ENCODE measurements around the gene DIAPH2.

DIAPH2 gene

GRCh38 chrX:96861218-96861617 is 176.6 kb downstream of the DIAPH2 start:
- no peak overlapping the region for H3K4me3 ChIP-seq (ENCODE audit: control insufficient read depth, low read depth, low read length)
- DNase-seq (ENCODE audit: low read depth), result no peak

GRCh38 chrX:96861661-96862060 is 177.0 kb downstream of the DIAPH2 start:
- H3K4me3 ChIP-seq (ENCODE audit: control insufficient read depth, low read depth, low read length), result no peak overlapping the region
- no peak for TF ChIP-seq CTCF (IDR thresholded peaks at IDR 0.05; ENCODE audit: control insufficient read depth, insufficient read depth, low read depth, low read length, missing control alignments)
- DNase-seq (ENCODE audit: low read depth), result no peak

More at GRCh38 chrX:96861218-96861617, 176.6 kb downstream of the DIAPH2 start:
- no peak for TF ChIP-seq CTCF (IDR thresholded peaks at IDR 0.05; ENCODE audit: control insufficient read depth, insufficient read depth, low read depth, low read length, missing control alignments)

GRCh38 chrX:96883608-96884007 is 199.0 kb downstream of the DIAPH2 start, which contains the start of gene RPA4:
Gene RPA4 (plus strand): TSS chrX:96883908. CDS start chrX:96884311, 403 bp downstream.
- H3K4me3 ChIP-seq (ENCODE audit: control insufficient read depth, low read depth, low read length), result no peak within 1 kb of the TSS
- no peak for TF ChIP-seq CTCF (IDR thresholded peaks at IDR 0.05; ENCODE audit: control insufficient read depth, insufficient read depth, low read depth, low read length, missing control alignments)
- no peak for DNase-seq (ENCODE audit: low read depth)

- no peak for TF ChIP-seq CTCF (IDR thresholded peaks at IDR 0.05; ENCODE audit: control insufficient read depth, insufficient read depth, low read depth, low read length, missing control alignments)
- no peak for DNase-seq (ENCODE audit: low read depth)
- H3K4me3 ChIP-seq (ENCODE audit: control insufficient read depth, low read depth, low read length), result no peak overlapping the region
These were observed 199.4 kb downstream of the DIAPH2 start for GRCh38 chrX:96884027-96884426.

GRCh38 chrX:96889726-96890125 is 205.1 kb downstream of the DIAPH2 start:
- DNase-seq (ENCODE audit: low read depth), result no peak
- no peak overlapping the region for H3K4me3 ChIP-seq (ENCODE audit: control insufficient read depth, low read depth, low read length)
- TF ChIP-seq CTCF (IDR thresholded peaks at IDR 0.05; ENCODE audit: control insufficient read depth, insufficient read depth, low read depth, low read length, missing control alignments), result no peak

- H3K4me3 ChIP-seq (ENCODE audit: control insufficient read depth, low read depth, low read length), result no peak overlapping the region
- TF ChIP-seq CTCF (IDR thresholded peaks at IDR 0.05; ENCODE audit: control insufficient read depth, insufficient read depth, low read depth, low read length, missing control alignments), result no peak
- DNase-seq (ENCODE audit: low read depth), result no peak
These were observed 222.1 kb downstream of the DIAPH2 start for GRCh38 chrX:96906741-96907140.
